T47D (cell line): ENCODE data around the gene ABCG4.
A peak's percentile ranks its signal among the peaks of the same experiment; 100 is the strongest.
"Not testable (repeated sequence)": the region's sequence is repeated elsewhere in the genome, so short reads cannot be mapped to it uniquely, and the experiment has no call there.

Experiments
- DNase-seq, 2 experiments: peaks; one replicate each; pipeline versions ENCODE4 v3.0.0 to v3.0.0-alpha.2; 2011 to 2012; ENCODE audit warnings: low read depth in 1 of 2, low spot score in 1 of 2
- JUND ChIP-seq: IDR thresholded peaks from 2 replicates; pipeline ENCODE4 v1.6.1; 2012; ENCODE audit warnings: low read depth
- in situ Hi-C: cut with HindIII; loops from 2 replicates; pipeline ENCODE4 v1.10.0; 2016; ENCODE audit warnings: low sequenced_read_pairs, low pct_unique_long_range_greater_than_20kb

ABCG4 gene

GRCh38 chr11:119198925-119199324, 50.1 kb downstream of the ABCG4 start:
- in situ Hi-C loops = no loop called here
- no peak for TF ChIP-seq JUND
- no peak for DNase-seq

- in situ Hi-C loops, DNase-seq: not testable (repeated sequence)
Observed at GRCh38 chr11:119201236-119201635, 52.4 kb downstream of the ABCG4 start.

- TF ChIP-seq JUND = no peak
- DNase-seq = no peak
- in situ Hi-C loops = no loop called here
Observed at GRCh38 chr11:119202554-119202953, 53.7 kb downstream of the ABCG4 start.

- no peak for TF ChIP-seq JUND
- no peak for DNase-seq
- in situ Hi-C loops = no loop called here
Observed at GRCh38 chr11:119204066-119204465, 55.2 kb downstream of the ABCG4 start.

- in situ Hi-C loops = no loop called here
- no peak for DNase-seq
- no peak for TF ChIP-seq JUND
Observed at GRCh38 chr11:119205080-119205479, 56.2 kb downstream of the ABCG4 start.

- DNase-seq = peak; percentile 95 to 99
- in situ Hi-C loops = no loop called here
- no peak for TF ChIP-seq JUND
Observed at GRCh38 chr11:119205574-119206510, 57.0 kb downstream of the ABCG4 start, which contains the start of gene CBL. CBL (plus strand) TSS chr11:119206339; CDS start chr11:119206418, 79 bp downstream.

- TF ChIP-seq JUND = no peak
- in situ Hi-C loops = no loop called here
- peak; percentile 31 to 54 for DNase-seq
Observed at GRCh38 chr11:119206511-119207414, 57.9 kb downstream of the ABCG4 start.

- TF ChIP-seq JUND = no peak
- DNase-seq = no peak
- in situ Hi-C loops = no loop called here
Observed at GRCh38 chr11:119207415-119207960, 58.6 kb downstream of the ABCG4 start.

- DNase-seq = no peak
- in situ Hi-C loops = no loop called here
- no peak for TF ChIP-seq JUND
Observed at GRCh38 chr11:119209186-119209585, 60.3 kb downstream of the ABCG4 start.

- in situ Hi-C loops = no loop called here
- no peak for DNase-seq
- no peak for TF ChIP-seq JUND
Observed at GRCh38 chr11:119210050-119210449, 61.2 kb downstream of the ABCG4 start.
